Smooth muscle cell (in vitro differentiated cells): ENCODE measurements around the gene PRR27. TPM values are rescaled to one million over a fixed set of nuclear protein-coding genes. Genes with fewer than 3 reads are reported as not detected.
"Not testable (repeated sequence)": the region's sequence is repeated elsewhere in the genome, so short reads cannot be mapped to it uniquely, and the experiment has no call there.

Source experiments
- DNase-seq: peaks from one replicate; lab custom pipeline; 2025; ENCODE audit not compliant: unreplicated experiment; lab: John Stamatoyannopoulos, UW
- H2AFZ ChIP-seq: fragments of 200-600 bp; sonication (generic); 2 replicates; pipeline ENCODE4 v1.6.0; 2016; ENCODE audit warnings: antibody characterized with exemption, low read depth, mild to moderate bottlenecking
- H3F3A ChIP-seq: fragments of 200-600 bp; sonication (generic); 2 replicates; pipeline ENCODE4 v1.6.0; 2017; ENCODE audit warnings: antibody characterized with exemption, low read depth
- H3K27ac ChIP-seq: fragments of 200-600 bp; sonication (generic); 2 replicates; pipeline ENCODE4 v1.5.1; 2016; ENCODE audit warnings: low read depth, mild to moderate bottlenecking
- H3K27me3 ChIP-seq: fragments of 200-600 bp; sonication (generic); 2 replicates; pipeline ENCODE4 v1.6.1; 2016; ENCODE audit warnings: low read depth, mild to moderate bottlenecking
- H3K36me3 ChIP-seq: fragments of 200-600 bp; sonication (generic); 2 replicates; pipeline ENCODE4 v1.5.1; 2016; ENCODE audit warnings: low read depth
- H3K4me1 ChIP-seq: fragments of 200-600 bp; sonication (generic); 2 replicates; pipeline ENCODE4 v1.5.1; 2016; ENCODE audit warnings: low read depth
- H3K4me2 ChIP-seq: fragments of 200-600 bp; sonication (generic); 2 replicates; pipeline ENCODE4 v1.6.0; 2016; ENCODE audit warnings: mild to moderate bottlenecking
- H3K4me3 ChIP-seq: fragments of 200-600 bp; sonication (generic); 2 replicates; pipeline ENCODE4 v1.5.1; 2016; ENCODE audit warnings: mild to moderate bottlenecking
- H3K79me2 ChIP-seq: fragments of 200-600 bp; sonication (generic); 2 replicates; pipeline ENCODE4 v1.6.0; 2016; ENCODE audit warnings: low read depth, mild to moderate bottlenecking
- H3K9ac ChIP-seq: fragments of 200-600 bp; sonication (generic); 2 replicates; pipeline ENCODE4 v1.6.0; 2016; ENCODE audit warnings: low read depth
- H3K9me3 ChIP-seq: fragments of 200-600 bp; sonication (generic); replicated peaks from 2 replicates; pipeline ENCODE4 v1.5.1; 2016; ENCODE audit warnings: low read depth
- H4K20me1 ChIP-seq: fragments of 200-600 bp; sonication (generic); 2 replicates; pipeline ENCODE4 v1.6.0; 2016; ENCODE audit warnings: low read depth
- CTCF ChIP-seq: fragments of 200-600 bp; sonication (generic); IDR thresholded peaks from 2 replicates; pipeline ENCODE4 v1.5.1; 2017; ENCODE audit warnings: borderline replicate concordance, mild to moderate bottlenecking, antibody characterized with exemption; ENCODE audit not compliant: insufficient read depth, poor library complexity, severe bottlenecking
- WGBS: methylation state at CpG from one replicate; pipeline ENCODE4 v1.1.7; 2016; ENCODE audit warnings: low lambda C conversion rate; 5-methylcytosine and 5-hydroxymethylcytosine counted together
- polyA plus RNA-seq: library from polyadenylated mRNA; unstranded; fragments of >200 nt; fragmentation: Nextera tagmentation; extraction: Ambion mirVana; gene quantifications from 2 replicates; pipeline ENCODE4 v1.2.1, GENCODE V29; 2016
- total RNA-seq: library from RNA; depleted of rRNA; stranded (reverse); fragments of >200 nt; gene quantifications from 2 replicates; pipeline ENCODE4 v1.2.3, GENCODE V29; 2014

PRR27 gene
- total and polyA plus RNA-seq, 2 experiments from 2014 or later: not detected

DNA sequence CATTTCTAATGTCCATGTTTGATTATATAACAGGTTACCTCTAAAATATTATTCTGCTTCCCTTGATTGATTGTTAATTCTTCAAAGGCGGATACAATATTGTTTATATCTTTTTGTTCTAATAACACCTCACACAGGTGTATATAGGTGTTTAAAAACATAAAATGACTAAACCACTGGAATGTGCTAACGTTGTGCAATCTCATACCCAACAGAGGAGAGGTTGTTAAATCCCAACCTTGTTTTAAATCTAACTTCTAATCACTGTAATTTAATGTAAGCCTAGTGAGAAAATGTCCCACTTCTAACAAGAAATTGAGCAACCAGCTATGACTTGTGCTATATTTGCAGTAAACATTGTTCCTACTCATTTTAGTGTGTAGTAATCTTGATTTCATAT lies 42.8 kb downstream of the PRR27 start:
- Histone ChIP-seq H3K79me2 (no peaks in the 10 kb centered on the region), H2AFZ (peak overlapping the region; percentile 85), H3K36me3 (no peaks in the 10 kb centered on the region), H3K9ac (no peak overlapping the region), H3K27ac (no peak overlapping the region), H4K20me1 (no peaks in the 10 kb centered on the region), H3K27me3 (no peaks in the 10 kb centered on the region), H3F3A (no peaks in the 10 kb centered on the region), H3K9me3 (no peaks in the 10 kb centered on the region), H3K4me3 (no peak overlapping the region), H3K4me1 (no peaks in the 10 kb centered on the region), H3K4me2 (no peak overlapping the region)
- TF ChIP-seq CTCF: no peak
- WGBS: 75% methylated on average over 2 of the region's 2 CpGs
- DNase-seq: no peak

DNA sequence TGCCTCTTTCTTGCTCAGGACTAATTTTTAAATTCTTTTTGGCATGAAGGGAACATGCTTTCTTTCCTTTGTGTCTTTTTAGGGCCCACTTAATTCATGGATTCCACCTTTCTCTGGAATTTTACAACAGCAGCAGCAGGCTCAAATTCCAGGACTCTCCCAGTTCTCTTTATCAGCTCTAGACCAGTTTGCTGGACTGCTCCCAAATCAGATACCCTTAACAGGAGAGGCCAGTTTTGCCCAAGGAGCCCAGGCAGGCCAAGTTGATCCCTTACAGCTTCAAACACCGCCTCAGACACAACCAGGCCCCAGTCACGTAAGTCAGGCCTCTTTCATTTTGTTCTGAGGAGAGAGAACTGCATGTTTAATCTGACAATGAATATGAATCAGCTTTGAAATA lies 43.8 kb downstream of the PRR27 start:
- no peak for DNase-seq
- peak overlapping the region; percentile 85 for H2AFZ ChIP-seq
- no peaks in the 10 kb centered on the region for H3K4me1 ChIP-seq
- WGBS: 16% methylated on average over 2 of the region's 2 CpGs
- H3K27me3 ChIP-seq: no peaks in the 10 kb centered on the region
- peak overlapping the region; percentile 10 for H3K4me2 ChIP-seq
- H3K9ac ChIP-seq: no peak overlapping the region
- H3F3A ChIP-seq: no peaks in the 10 kb centered on the region
- no peaks in the 10 kb centered on the region for H4K20me1 ChIP-seq
- H3K27ac ChIP-seq: peak overlapping the region; percentile 52
- no peaks in the 10 kb centered on the region for H3K79me2 ChIP-seq
- no peaks in the 10 kb centered on the region for H3K36me3 ChIP-seq
- TF ChIP-seq CTCF: no peak
- no peak overlapping the region for H3K4me3 ChIP-seq
- no peaks in the 10 kb centered on the region for H3K9me3 ChIP-seq

DNA sequence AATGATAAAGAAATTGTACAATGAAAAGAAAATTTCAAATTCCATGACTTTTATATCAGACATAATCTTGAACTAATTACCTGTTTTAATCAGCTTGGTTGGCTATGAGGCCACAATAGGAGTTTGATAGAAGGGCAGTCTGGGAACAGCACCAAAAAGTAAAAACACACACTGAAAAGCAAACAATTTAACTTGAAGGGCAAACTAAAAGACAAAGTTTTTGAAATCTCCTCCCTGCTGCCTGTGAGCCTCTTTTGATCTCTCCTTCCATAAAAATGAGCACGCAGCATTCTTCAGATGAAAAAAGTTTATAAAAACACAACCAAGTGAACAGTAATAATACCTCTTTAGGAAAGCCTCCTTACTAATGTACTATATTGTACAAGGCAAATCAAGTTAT lies 49.6 kb downstream of the PRR27 start:
- no peaks in the 10 kb centered on the region for H3K79me2 ChIP-seq
- H2AFZ ChIP-seq: no peak overlapping the region
- no peak for DNase-seq
- no peak overlapping the region for H3K4me2 ChIP-seq
- H4K20me1 ChIP-seq: no peaks in the 10 kb centered on the region
- H3F3A ChIP-seq: no peaks in the 10 kb centered on the region
- H3K9ac ChIP-seq: no peak overlapping the region
- H3K27me3 ChIP-seq: no peaks in the 10 kb centered on the region
- no peak for TF ChIP-seq CTCF
- H3K4me3 ChIP-seq: no peak overlapping the region
- WGBS: 79% methylated on average over 1 of the region's 1 CpG
- H3K36me3 ChIP-seq: no peaks in the 10 kb centered on the region
- H3K9me3 ChIP-seq: no peaks in the 10 kb centered on the region
- no peaks in the 10 kb centered on the region for H3K4me1 ChIP-seq
- H3K27ac ChIP-seq: no peak overlapping the region

DNA sequence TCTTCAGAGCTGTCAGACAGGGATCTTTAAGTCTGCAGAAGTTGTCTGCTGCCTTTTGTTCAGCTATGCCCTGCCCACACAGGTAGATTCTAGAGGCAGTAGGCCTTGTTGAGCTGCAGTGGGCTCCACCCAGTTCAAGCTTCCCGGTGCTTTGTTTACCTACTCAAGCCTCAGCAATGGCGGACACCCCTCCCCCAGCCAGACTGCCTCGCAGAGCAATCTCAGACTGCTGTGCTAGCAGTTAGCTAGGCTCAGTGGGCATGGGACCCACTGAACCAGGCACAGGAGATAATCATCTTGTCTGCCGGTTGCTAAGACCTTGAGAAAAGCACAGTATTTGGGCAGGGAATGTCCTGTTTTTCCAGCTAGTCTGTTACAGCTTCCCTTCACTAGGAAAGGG lies 58.7 kb downstream of the PRR27 start:
- not testable (repeated sequence) for H3K4me1 ChIP-seq, H4K20me1 ChIP-seq, H3F3A ChIP-seq, H2AFZ ChIP-seq, H3K79me2 ChIP-seq, H3K9me3 ChIP-seq, DNase-seq, H3K4me2 ChIP-seq, H3K27me3 ChIP-seq, H3K27ac ChIP-seq, H3K36me3 ChIP-seq, H3K9ac ChIP-seq, H3K4me3 ChIP-seq
- 80% methylated on average over 4 of the region's 4 CpGs for WGBS

Other genes starting within 250 kb of the PRR27 start
- gene CSN1S1, start 223.2 kb upstream of the PRR27 start, total RNA-seq: not detected in 2 replicates
- not detected in 2 replicates for gene CSN1S1, start 223.2 kb upstream of the PRR27 start, polyA plus RNA-seq
- gene CSN2, start 188.5 kb upstream of the PRR27 start, total RNA-seq: not detected in 2 replicates
- gene CSN2, start 188.5 kb upstream of the PRR27 start, polyA plus RNA-seq: not detected in 2 replicates
- gene STATH, start 158.3 kb upstream of the PRR27 start, total RNA-seq: not detected in 2 replicates
- gene STATH, start 158.3 kb upstream of the PRR27 start, polyA plus RNA-seq: not detected in 2 replicates
- 1.1 TPM in 1 of 2 replicates, not detected in the other for gene HTN3, start 125.8 kb upstream of the PRR27 start, total RNA-seq
- gene HTN3, start 125.8 kb upstream of the PRR27 start, polyA plus RNA-seq: 2.9 TPM in 1 of 2 replicates, not detected in the other
- gene HTN1, start 103.8 kb upstream of the PRR27 start, total RNA-seq: 0.54 TPM in 1 of 2 replicates, not detected in the other
- 1.8 TPM in 1 of 2 replicates, not detected in the other for gene HTN1, start 103.8 kb upstream of the PRR27 start, polyA plus RNA-seq
- gene ODAM, start 41.5 kb downstream of the PRR27 start, total RNA-seq: 0.18 and 0.54 TPM in 2 replicates
- 0.93 and 1.5 TPM in 2 replicates for gene ODAM, start 41.5 kb downstream of the PRR27 start, polyA plus RNA-seq
- gene FDCSP, start 71.9 kb downstream of the PRR27 start, total RNA-seq: 5.6 and 16.1 TPM in 2 replicates
- 5.1 and 12.5 TPM in 2 replicates for gene FDCSP, start 71.9 kb downstream of the PRR27 start, polyA plus RNA-seq
- gene CSN3, start 88.4 kb downstream of the PRR27 start, total RNA-seq: not detected in 2 replicates
- gene CSN3, start 88.4 kb downstream of the PRR27 start, polyA plus RNA-seq: not detected in 2 replicates
- not detected in 2 replicates for gene CABS1, start 180.7 kb downstream of the PRR27 start, total RNA-seq
- not detected in 2 replicates for gene CABS1, start 180.7 kb downstream of the PRR27 start, polyA plus RNA-seq
- not detected in 2 replicates for gene SMR3A, start 206.5 kb downstream of the PRR27 start, total RNA-seq
- not detected in 2 replicates for gene SMR3A, start 206.5 kb downstream of the PRR27 start, polyA plus RNA-seq
- not detected in 2 replicates for gene SMR3B, start 228.9 kb downstream of the PRR27 start, total RNA-seq
- not detected in 2 replicates for gene SMR3B, start 228.9 kb downstream of the PRR27 start, polyA plus RNA-seq
- gene OPRPN, start 243.7 kb downstream of the PRR27 start, total RNA-seq: not detected in 2 replicates
- not detected in 2 replicates for gene OPRPN, start 243.7 kb downstream of the PRR27 start, polyA plus RNA-seq